SU-DHL-6 (cell line): ENCODE data around the gene TCF4.

Experiments
- CTCF ChIP-seq: fragments of 200-600 bp; sonication (generic); IDR thresholded peaks from one replicate; pipeline ENCODE4 v1.5.1; 2017; ENCODE audit warnings: antibody characterized with exemption, mild to moderate bottlenecking, low read length, moderate library complexity; ENCODE audit not compliant: insufficient read depth, poor library complexity, severe bottlenecking
- EZH2phosphoT487 ChIP-seq: fragments of 200-600 bp; sonication (generic), shearing (Covaris generic); conservative IDR thresholded peaks from 2 replicates; pipeline ENCODE4 v1.6.1; 2018; ENCODE audit warnings: mild to moderate bottlenecking, antibody characterized with exemption, low read length, moderate library complexity, mixed read lengths

GRCh38 chr18:55510809-55511208 lies 77.2 kb downstream of the TCF4 start:
- no peak for TF ChIP-seq CTCF
- TF ChIP-seq EZH2phosphoT487, result no peak
